SK-N-SH (cell line): ENCODE results near the gene POSTN. TPM values are rescaled to one million over a fixed set of nuclear protein-coding genes. Genes with fewer than 3 reads are reported as not detected.

Source experiments
- CTCF ChIA-PET: fragments of 300-600, 350-600 bp; formaldehyde crosslinking; extraction: SDS; loops from one replicate; lab custom pipeline; 2021; lab: Yijun Ruan, JAX
- POLR2A ChIA-PET: fragments of 350-600 bp; sonication (Branson Sonifier 250); formaldehyde crosslinking; extraction: SDS; loops from one replicate; lab custom pipeline; 2020; ENCODE audit warnings: antibody characterized with exemption, inconsistent platforms; lab: Yijun Ruan, JAX
- DNase-seq: peaks from one replicate; pipeline ENCODE4 v3.0.0; 2012
- H2AFZ ChIP-seq: fragments of 200-600 bp; sonication (generic); 2 replicates; pipeline ENCODE4 v1.8.1; 2016; ENCODE audit warnings: antibody characterized with exemption, mild to moderate bottlenecking, low read depth
- H3F3A ChIP-seq: fragments of 200-600 bp; sonication (generic); replicated peaks from 2 replicates; pipeline ENCODE3; 2016; ENCODE audit warnings: antibody characterized with exemption, mild to moderate bottlenecking; ENCODE audit not compliant: insufficient read depth
- H3K27ac ChIP-seq, 2 experiments: fragments of 200-500 bp in 1 of 2; fragments of 200-600 bp in 1 of 2; sonication (Bioruptor generic) in 1 of 2; sonication (generic), shearing (Covaris generic) in 1 of 2; 2 replicates each; pipeline versions ENCODE4 v1.5.1 to v1.6.1; 2014 to 2016; ENCODE audit warnings: low read depth in 2 of 2, inconsistent platforms in 1 of 2, low read length in 1 of 2, mild to moderate bottlenecking in 1 of 2, mixed read lengths in 1 of 2
- H3K27me3 ChIP-seq: fragments of 200-600 bp; sonication (generic), shearing (Covaris generic); 2 replicates; pipeline ENCODE4 v1.6.1; 2016; ENCODE audit warnings: mixed run types; ENCODE audit not compliant: insufficient read depth
- H3K36me3 ChIP-seq, 2 experiments: fragments of 200-500 bp in 1 of 2; fragments of 200-600 bp in 1 of 2; sonication (Bioruptor generic) in 1 of 2; sonication (generic) in 1 of 2; replicated peaks in 1 of 2; 2 replicates each; pipeline versions ENCODE3 to v1.5.1; 2014 to 2016; ENCODE audit warnings: low read length in 1 of 2, mild to moderate bottlenecking in 1 of 2; ENCODE audit not compliant: insufficient read depth in 2 of 2, control insufficient read depth in 1 of 2
- H3K4me1 ChIP-seq, 2 experiments: fragments of 200-500 bp in 1 of 2; fragments of 200-600 bp in 1 of 2; sonication (Bioruptor generic) in 1 of 2; sonication (generic), shearing (Covaris generic) in 1 of 2; 2 replicates each; pipeline versions ENCODE4 v1.5.1 to v1.6.1; 2014 to 2016; ENCODE audit warnings: low read depth in 1 of 2, low read length in 1 of 2, mixed run types in 1 of 2; ENCODE audit not compliant: insufficient read depth in 2 of 2, control insufficient read depth in 1 of 2
- H3K4me2 ChIP-seq: fragments of 200-600 bp; sonication (generic), shearing (Covaris generic); 2 replicates; pipeline ENCODE4 v1.6.1; 2017; ENCODE audit warnings: mixed run types
- H3K4me3 ChIP-seq, 2 experiments: fragments of 200-500 bp in 1 of 2; fragments of 200-600 bp in 1 of 2; sonication (Bioruptor generic) in 1 of 2; sonication (generic), shearing (Covaris generic) in 1 of 2; 2 replicates each; pipeline versions ENCODE4 v1.5.1 to v1.8.1; 2014 to 2016; ENCODE audit warnings: low read depth in 2 of 2, inconsistent platforms in 1 of 2, low read length in 1 of 2, mild to moderate bottlenecking in 1 of 2, mixed read lengths in 1 of 2, moderate library complexity in 1 of 2
- H3K79me2 ChIP-seq: fragments of 200-600 bp; sonication (generic); 2 replicates; pipeline ENCODE4 v1.8.1; 2017; ENCODE audit warnings: mild to moderate bottlenecking; ENCODE audit not compliant: insufficient read depth
- H3K9ac ChIP-seq: fragments of 200-600 bp; sonication (generic); 2 replicates; pipeline ENCODE4 v1.6.1; 2017; ENCODE audit warnings: mixed run types
- H3K9me2 ChIP-seq: fragments of 200-600 bp; sonication (generic); 2 replicates; pipeline ENCODE4 v1.6.1; 2017; ENCODE audit warnings: mixed run types
- H3K9me3 ChIP-seq: fragments of 200-600 bp; sonication (generic); 2 replicates; pipeline ENCODE4 v1.6.1; 2017; ENCODE audit warnings: mixed run types, mild to moderate bottlenecking, moderate library complexity
- H4K20me1 ChIP-seq: fragments of 200-600 bp; sonication (generic); 2 replicates; pipeline ENCODE4 v1.6.1; 2017; ENCODE audit warnings: mild to moderate bottlenecking, mixed run types; ENCODE audit not compliant: insufficient read depth
- CTCF ChIP-seq: fragments of 200-600 bp; sonication (generic); IDR thresholded peaks from 2 replicates; pipeline ENCODE4 v1.6.1; 2017; ENCODE audit warnings: antibody characterized with exemption, mild to moderate bottlenecking, moderate library complexity
- ELF1 ChIP-seq: IDR thresholded peaks from 2 replicates; pipeline ENCODE4 v1.4.0; 2012
- FOXM1 ChIP-seq: IDR thresholded peaks from 2 replicates; pipeline ENCODE4 v1.4.0; 2012; ENCODE audit warnings: low read depth, mild to moderate bottlenecking
- GABPA ChIP-seq: IDR thresholded peaks from 2 replicates; pipeline ENCODE4 v1.4.0; 2012; ENCODE audit warnings: low read depth, mild to moderate bottlenecking
- GATA2 ChIP-seq: sonication (generic); formaldehyde crosslinking; IDR thresholded peaks from 2 replicates; pipeline ENCODE4 v1.5.0; 2020; ENCODE audit warnings: mild to moderate bottlenecking, missing genetic modification reagents
- MXI1 ChIP-seq: IDR thresholded peaks from 2 replicates; pipeline ENCODE4 v1.6.1; 2012; ENCODE audit warnings: mild to moderate bottlenecking, low read depth, low read length, improper control_type of control experiment
- PBX3 ChIP-seq: IDR thresholded peaks from 2 replicates; pipeline ENCODE4; 2012
- RFX5 ChIP-seq: IDR thresholded peaks from 2 replicates; pipeline ENCODE4 v1.6.1; 2012; ENCODE audit warnings: mild to moderate bottlenecking, improper control_type of control experiment, low read length
- RXRA ChIP-seq: IDR thresholded peaks from 2 replicates; pipeline ENCODE4 v1.4.0; 2012; ENCODE audit warnings: low read depth, mild to moderate bottlenecking, borderline replicate concordance
- TAF1 ChIP-seq: IDR thresholded peaks from 2 replicates; pipeline ENCODE4 v1.6.1; 2012; ENCODE audit warnings: low read depth, mild to moderate bottlenecking, low read length, moderate library complexity, borderline replicate concordance
- TCF12 ChIP-seq: IDR thresholded peaks from 2 replicates; pipeline ENCODE4 v1.4.0; 2012
- TEAD4 ChIP-seq: IDR thresholded peaks from 2 replicates; pipeline ENCODE4 v1.4.0; 2012; ENCODE audit warnings: mild to moderate bottlenecking, borderline replicate concordance; ENCODE audit not compliant: insufficient read depth
- USF1 ChIP-seq: IDR thresholded peaks from 2 replicates; pipeline ENCODE4 v1.4.0; 2012; ENCODE audit warnings: low read depth, borderline replicate concordance
- YY1 ChIP-seq: IDR thresholded peaks from 2 replicates; pipeline ENCODE4 v1.4.0; 2012; ENCODE audit warnings: low read depth, mild to moderate bottlenecking
- WGBS: methylation state at CpG from one replicate; pipeline ENCODE4 v1.1.6; 2017; ENCODE audit warnings: low lambda C conversion rate; 5-methylcytosine and 5-hydroxymethylcytosine counted together
- polyA plus RNA-seq, 3 experiments: library from polyadenylated mRNA; depleted of rRNA; stranded (reverse); fragments of >200 nt; gene quantifications; 2 replicates each; pipeline ENCODE4 v1.2.3, GENCODE V29; 2012

The POSTN gene
- polyA plus RNA-seq, 1 of the 3 experiments (the other 2 are of a cell fraction): 577 TPM

GRCh38 chr13:37531049-37531448, 67.5 kb downstream of the POSTN start:
- H3K4me2 ChIP-seq: no peak overlapping the region
- no peak for DNase-seq
- H3K27ac ChIP-seq: no peak overlapping the region
- H4K20me1 ChIP-seq: no peaks in the 10 kb centered on the region
- no peaks in the 10 kb centered on the region for H3K4me1 ChIP-seq
- peaks cover 4% of the 10 kb centered on the region; the same call in 1 of the 2 replicates for H3K9me3 ChIP-seq
- ChIA-PET CTCF (no interaction called here), POLR2A (no interaction called here)
- no peaks in the 10 kb centered on the region for H3K27me3 ChIP-seq
- H2AFZ ChIP-seq: no peak overlapping the region
- no peak overlapping the region for H3K4me3 ChIP-seq
- no peak overlapping the region for H3K9ac ChIP-seq
- TF ChIP-seq CTCF (no peak), ELF1 (no peak), RXRA (no peak), YY1 (no peak), TCF12 (no peak), USF1 (no peak), TEAD4 (no peak), TAF1 (no peak), RFX5 (no peak)
- 19% methylated on average over 2 of the region's 2 CpGs for WGBS
- peaks cover 8% of the 10 kb centered on the region for H3F3A ChIP-seq
- H3K36me3 ChIP-seq: no peaks in the 10 kb centered on the region
- no peaks in the 10 kb centered on the region for H3K9me2 ChIP-seq
- H3K79me2 ChIP-seq: no peaks in the 10 kb centered on the region

- POLR2A ChIA-PET: no interaction called here
- 43% methylated on average over 2 of the region's 2 CpGs for WGBS
These were observed 68.7 kb downstream of the POSTN start for GRCh38 chr13:37529751-37530385.

More at GRCh38 chr13:37529751-37530385, 68.7 kb downstream of the POSTN start:
- H3K4me1 ChIP-seq: no peaks in the 10 kb centered on the region
- CTCF ChIA-PET: interaction anchor here (1.5 kb wide), 1 partner anchor 8 kb away, joined by 3 read pairs; no protein-coding TSS in a partner anchor
- no peak overlapping the region for H3K9ac ChIP-seq
- no peaks in the 10 kb centered on the region for H3K27me3 ChIP-seq
- no peaks in the 10 kb centered on the region for H4K20me1 ChIP-seq
- H3K27ac ChIP-seq: no peak overlapping the region
- H3F3A ChIP-seq: peaks cover 8% of the 10 kb centered on the region
- H3K9me3 ChIP-seq: peaks cover 4% of the 10 kb centered on the region; the same call in 1 of the 2 replicates
- H3K79me2 ChIP-seq: no peaks in the 10 kb centered on the region
- no peaks in the 10 kb centered on the region for H3K9me2 ChIP-seq
- no peak for DNase-seq
- H3K4me2 ChIP-seq: no peak overlapping the region
- no peak for TF ChIP-seq MXI1
- no peak for TF ChIP-seq RFX5
- no peak for TF ChIP-seq GABPA
- no peak for TF ChIP-seq GATA2 (CRISPR knock-in tag)
- no peak for TF ChIP-seq FOXM1
- no peak for TF ChIP-seq PBX3
- no peak for TF ChIP-seq TAF1
- TF ChIP-seq RXRA: no peak
- no peak overlapping the region for H3K4me3 ChIP-seq
- H3K36me3 ChIP-seq: no peaks in the 10 kb centered on the region
- no peak overlapping the region for H2AFZ ChIP-seq
